ENCODE results near the gene CLNK.

DNA sequence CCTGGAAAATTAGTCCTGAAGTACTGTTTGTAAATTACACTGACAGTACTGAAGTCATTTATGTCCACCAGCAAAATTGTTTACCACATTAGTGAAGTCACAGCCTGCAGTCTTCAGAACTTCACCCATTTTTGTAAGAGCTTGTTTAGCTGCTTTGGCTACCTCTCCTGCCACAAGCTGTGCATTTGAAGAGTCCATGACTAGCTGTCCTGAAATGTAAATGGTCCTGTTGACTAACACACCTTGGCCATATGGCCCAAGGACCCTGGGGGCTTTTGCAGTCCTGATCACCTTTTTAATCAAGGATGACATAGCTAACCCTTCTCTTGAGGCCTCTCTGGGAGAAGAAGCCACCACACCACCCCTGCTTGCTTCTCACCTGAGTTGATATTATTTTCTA, 205.9 kb downstream of the CLNK start:
- TF ChIP-seq CTCF (IDR thresholded peaks at IDR 0.05; ENCODE audit: low read depth, low read length, poor library complexity, severe bottlenecking) (no peak), EZH2phosphoT487 (IDR thresholded peaks at IDR 0.05; ENCODE audit: borderline replicate concordance, low read length) (no peak)

Data from DOHH2 (cell line).